Mononuclear cell (primary cell): ENCODE data around the gene PDLIM7. TPM values are rescaled to one million over a fixed set of nuclear protein-coding genes. Genes with fewer than 3 reads are reported as not detected.

Experiments used
- H3K27me3 ChIP-seq: 2 replicates; pipeline ENCODE4 v1.6.0; 2011; ENCODE audit warnings: low read length, control low read depth; ENCODE audit not compliant: insufficient read depth
- H3K4me1 ChIP-seq: 2 replicates; pipeline ENCODE4 v1.5.1; 2011; ENCODE audit warnings: mild to moderate bottlenecking, low read length, control low read depth; ENCODE audit not compliant: insufficient read depth
- H3K4me3 ChIP-seq: 2 replicates; pipeline ENCODE4 v1.5.1; 2011; ENCODE audit warnings: mild to moderate bottlenecking, low read length, moderate library complexity
- H3K9me3 ChIP-seq: 2 replicates; pipeline ENCODE4 v1.5.1; 2011; ENCODE audit warnings: low read depth, mild to moderate bottlenecking, control low read depth, low read length
- total RNA-seq: library from RNA; depleted of rRNA; stranded (reverse); fragments of >200 nt; gene quantifications from one replicate; pipeline ENCODE4 v1.2.3, GENCODE V29; 2012

Gene PDLIM7
- total RNA-seq, 1 donor, result 19.9 TPM

GRCh38 chr5:177447066-177447610, 50.3 kb downstream of the PDLIM7 start:
- peak overlapping the region; percentile 40 for H3K4me3 ChIP-seq
- peaks cover 4% of the 10 kb centered on the region for H3K27me3 ChIP-seq
- H3K4me1 ChIP-seq, result peaks cover 43% of the 10 kb centered on the region

GRCh38 chr5:177446200-177447065, 51.0 kb downstream of the PDLIM7 start, which contains the start of gene PRR7:
PRR7 (plus strand) TSS chr5:177446814; CDS start chr5:177455068, 8,254 bp downstream.
- H3K4me1 ChIP-seq, result peaks cover 43% of the 10 kb centered on the region

More at GRCh38 chr5:177447066-177447610, 50.3 kb downstream of the PDLIM7 start:
- no peaks in the 10 kb centered on the region for H3K9me3 ChIP-seq

DNA sequence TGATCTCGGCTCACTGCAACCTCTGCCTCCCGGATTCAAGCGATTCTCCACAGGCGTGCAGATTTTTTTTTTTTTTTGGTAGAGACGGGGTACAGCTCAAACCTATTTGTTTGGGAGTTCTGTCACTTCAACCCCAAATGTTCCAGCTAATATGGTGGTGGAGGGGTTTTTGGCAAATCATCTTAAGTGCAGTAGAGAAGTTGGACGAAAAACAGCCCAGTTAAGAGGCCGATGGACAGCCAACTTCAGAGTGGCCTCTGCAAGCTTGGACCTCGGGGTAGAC, 51.5 kb downstream of the PDLIM7 start:
- Histone ChIP-seq H3K27me3 (peaks cover 4% of the 10 kb centered on the region), H3K4me3 (no peak overlapping the region), H3K9me3 (no peaks in the 10 kb centered on the region), H3K4me1 (peaks cover 48% of the 10 kb centered on the region)

More at GRCh38 chr5:177446200-177447065, 51.0 kb downstream of the PDLIM7 start, which contains the start of gene PRR7:
- Histone ChIP-seq H3K27me3 (peaks cover 4% of the 10 kb centered on the region), H3K9me3 (no peaks in the 10 kb centered on the region), H3K4me3 (peak within 1 kb of the TSS; percentile 40)

DNA sequence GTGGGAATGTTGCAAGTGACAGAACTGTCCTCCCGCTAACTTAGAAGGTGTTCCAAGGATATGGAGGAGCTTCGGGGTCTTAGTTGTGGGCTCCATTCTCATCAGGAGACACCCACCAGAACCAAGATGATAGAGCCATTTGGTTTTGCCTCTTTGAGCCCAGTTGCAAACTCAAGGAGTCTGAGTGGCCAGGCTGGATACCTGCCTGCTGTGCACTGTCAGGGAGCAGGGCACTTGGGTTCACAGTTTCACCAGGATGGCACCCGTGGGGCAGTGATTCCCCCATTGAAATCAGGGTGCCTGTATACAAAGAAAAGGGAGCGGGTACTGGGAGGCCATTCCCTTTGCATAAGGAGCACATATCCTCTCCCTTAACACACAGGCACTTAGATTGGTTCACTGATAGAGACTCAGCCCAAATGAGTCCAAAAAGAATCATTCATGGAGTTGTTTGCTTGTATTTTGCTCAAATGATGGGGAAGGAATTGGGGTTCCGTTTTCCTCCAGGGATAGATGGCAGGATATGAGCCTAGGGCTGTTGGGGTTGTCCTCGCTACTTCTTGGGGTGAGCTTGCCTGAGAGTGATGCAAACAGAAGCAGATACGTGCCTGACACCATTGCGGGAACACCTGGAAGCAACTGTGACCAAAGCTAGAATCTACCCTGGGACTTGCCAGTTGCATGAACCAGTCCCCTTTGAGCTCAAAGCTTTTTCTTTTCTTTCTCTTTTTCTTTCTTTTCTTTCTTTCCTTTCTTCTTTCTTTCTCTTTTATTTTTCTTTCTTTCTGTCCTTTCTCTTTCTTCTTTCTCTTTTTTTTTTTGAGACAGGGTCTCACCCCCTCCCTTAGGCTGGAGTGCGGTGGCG, 52.1 kb downstream of the PDLIM7 start:
- H3K9me3 ChIP-seq, result no peaks in the 10 kb centered on the region
- no peak overlapping the region for H3K4me3 ChIP-seq
- peaks cover 4% of the 10 kb centered on the region for H3K27me3 ChIP-seq
- H3K4me1 ChIP-seq, result peaks cover 54% of the 10 kb centered on the region

DNA sequence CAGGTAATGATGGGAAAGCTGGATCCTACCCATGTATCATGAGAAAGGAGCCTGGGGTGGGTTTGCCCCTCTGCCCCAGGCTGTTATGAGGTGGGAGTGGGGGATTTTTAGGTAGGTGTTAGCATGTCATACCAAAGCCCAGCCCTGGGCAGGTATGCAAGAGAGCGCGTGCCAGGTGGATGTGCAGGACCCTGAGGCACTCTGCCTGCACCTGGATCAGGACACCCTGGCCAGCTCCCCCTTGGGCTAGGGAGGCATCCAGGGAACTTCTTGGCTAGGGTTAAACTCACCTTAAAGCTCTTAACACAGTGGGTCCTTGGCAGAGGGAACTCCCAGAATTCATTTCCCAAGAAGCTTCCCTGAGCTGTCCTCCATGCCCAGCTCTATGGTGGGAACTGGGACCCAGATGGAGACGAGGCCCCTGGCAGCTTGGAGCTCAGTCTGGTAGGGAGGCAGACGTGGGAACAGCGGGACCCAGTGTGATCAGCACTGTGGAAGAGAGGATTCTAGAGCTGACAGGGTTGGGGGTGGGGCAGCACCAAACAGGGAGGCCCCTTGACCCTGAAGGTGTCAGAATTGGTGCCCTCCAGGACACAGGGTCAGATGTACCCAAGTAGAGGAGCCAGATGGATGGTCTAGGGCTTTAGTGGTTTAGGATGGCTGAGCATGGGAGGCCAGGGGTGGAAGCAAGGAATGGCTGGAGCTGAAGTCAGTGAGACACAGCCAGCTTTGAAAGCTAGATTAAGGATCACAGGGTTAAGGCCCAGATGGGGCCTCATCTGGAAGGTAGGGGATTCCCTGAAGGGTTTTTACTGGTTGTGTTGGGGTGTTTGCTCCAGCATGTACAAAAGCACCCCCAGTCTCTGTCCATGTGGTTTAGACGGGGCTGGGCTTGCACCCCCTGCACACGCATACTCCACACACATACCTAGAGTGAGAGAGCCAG, 53.0 kb downstream of the PDLIM7 start:
- Histone ChIP-seq H3K4me3 (no peak overlapping the region), H3K27me3 (peaks cover 4% of the 10 kb centered on the region), H3K4me1 (peaks cover 58% of the 10 kb centered on the region), H3K9me3 (no peaks in the 10 kb centered on the region)

- Histone ChIP-seq H3K9me3 (no peaks in the 10 kb centered on the region), H3K4me1 (peaks cover 62% of the 10 kb centered on the region), H3K27me3 (peaks cover 3% of the 10 kb centered on the region), H3K4me3 (no peak overlapping the region)
Observed at GRCh38 chr5:177443144-177443983, 54.0 kb downstream of the PDLIM7 start.

GRCh38 chr5:177442066-177442826, 55.2 kb downstream of the PDLIM7 start:
- H3K9me3 ChIP-seq, result no peaks in the 10 kb centered on the region
- H3K4me1 ChIP-seq, result peaks cover 57% of the 10 kb centered on the region
- no peaks in the 10 kb centered on the region for H3K27me3 ChIP-seq
- H3K4me3 ChIP-seq, result no peak overlapping the region

GRCh38 chr5:177440990-177441780, 56.2 kb downstream of the PDLIM7 start:
- Histone ChIP-seq H3K4me3 (no peak overlapping the region), H3K4me1 (peaks cover 59% of the 10 kb centered on the region), H3K9me3 (no peaks in the 10 kb centered on the region), H3K27me3 (no peaks in the 10 kb centered on the region)

DNA sequence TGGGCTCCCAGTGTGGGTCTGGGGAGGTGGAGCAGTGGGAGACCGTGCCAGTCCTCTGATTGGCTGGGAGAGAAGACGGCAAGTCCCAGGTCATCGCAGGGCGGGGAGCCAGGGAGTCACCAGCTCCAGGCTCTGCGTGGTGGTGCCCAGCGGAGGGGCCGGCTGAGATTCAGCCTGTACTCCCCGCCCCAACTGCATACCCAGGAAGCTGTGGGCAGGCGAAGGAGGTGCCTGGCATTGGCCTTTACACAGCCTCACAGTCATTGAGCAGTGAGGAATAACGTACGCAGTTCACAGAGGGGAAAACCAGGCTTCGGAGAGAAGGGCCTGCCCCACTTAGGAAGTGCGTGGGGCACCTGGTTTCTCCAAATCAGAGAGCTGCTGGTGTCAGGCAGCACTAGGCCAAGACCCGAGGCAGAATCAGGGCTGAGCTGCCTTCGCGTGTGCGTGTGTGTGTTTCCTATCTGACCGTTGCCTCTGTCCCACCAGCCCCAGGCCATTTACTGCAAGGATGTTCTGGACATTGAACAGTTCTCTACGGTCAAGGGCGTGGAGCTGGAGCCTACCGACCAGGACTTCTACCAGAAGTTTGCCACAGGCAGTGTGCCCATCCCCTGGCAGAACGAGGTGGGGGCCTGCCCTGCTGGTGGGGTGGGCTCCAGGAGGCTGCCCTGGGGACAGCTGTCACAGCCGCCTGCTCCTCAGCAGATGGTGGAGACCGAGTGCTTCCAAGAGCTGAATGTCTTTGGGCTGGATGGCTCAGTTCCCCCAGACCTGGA, 57.0 kb downstream of the PDLIM7 start:
- no peak overlapping the region for H3K4me3 ChIP-seq
- H3K9me3 ChIP-seq, result no peaks in the 10 kb centered on the region
- H3K4me1 ChIP-seq, result peaks cover 53% of the 10 kb centered on the region
- H3K27me3 ChIP-seq, result no peaks in the 10 kb centered on the region

GRCh38 chr5:177439518-177440053, 57.8 kb downstream of the PDLIM7 start:
- peaks cover 53% of the 10 kb centered on the region for H3K4me1 ChIP-seq
- no peak overlapping the region for H3K4me3 ChIP-seq
- H3K9me3 ChIP-seq, result no peaks in the 10 kb centered on the region
- no peaks in the 10 kb centered on the region for H3K27me3 ChIP-seq

GRCh38 chr5:177438468-177438867, 58.9 kb downstream of the PDLIM7 start:
- Histone ChIP-seq H3K9me3 (no peaks in the 10 kb centered on the region), H3K4me1 (peaks cover 58% of the 10 kb centered on the region), H3K4me3 (no peak overlapping the region), H3K27me3 (no peaks in the 10 kb centered on the region)

DNA sequence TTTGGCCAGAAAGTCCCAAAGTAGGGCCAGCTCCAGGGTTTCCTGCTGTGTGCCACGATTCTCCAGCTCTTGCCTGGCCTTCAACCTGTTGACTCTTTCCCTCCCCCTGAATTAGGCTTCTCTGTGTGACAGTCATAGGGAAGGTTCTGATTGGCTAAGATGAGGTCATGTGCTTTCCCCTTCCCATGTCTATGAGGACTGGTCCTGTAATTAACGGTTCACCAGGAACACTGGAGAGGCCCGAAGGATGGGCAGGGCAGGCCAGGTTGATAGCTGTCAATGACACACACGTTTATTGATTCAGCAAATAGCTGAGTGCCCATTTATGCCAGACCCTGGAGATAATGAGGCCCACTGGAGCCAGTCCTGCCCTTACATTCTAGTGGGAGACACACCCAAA, 59.8 kb downstream of the PDLIM7 start:
- no peaks in the 10 kb centered on the region for H3K9me3 ChIP-seq
- no peaks in the 10 kb centered on the region for H3K27me3 ChIP-seq
- no peak overlapping the region for H3K4me3 ChIP-seq
- peaks cover 63% of the 10 kb centered on the region for H3K4me1 ChIP-seq
